GM04503 (cell line): Measurements from ENCODE around the gene CSNK2A2.
A peak's percentile ranks its signal among the peaks of the same experiment; 100 is the strongest.

Experiments used
- DNase-seq: peaks from one replicate; pipeline ENCODE4 v3.0.0-alpha.2; 2012; ENCODE audit warnings: low read depth

Gene CSNK2A2

GRCh38 chr16:58198803-58199411 is 1.0 kb upstream of the CSNK2A2 start:
- DNase-seq = no peak

- DNase-seq = no peak
These were observed 443 bp downstream of the CSNK2A2 start for GRCh38 chr16:58197314-58198012.

GRCh38 chr16:58196898-58197313 is 1.0 kb downstream of the CSNK2A2 start:
- peak; percentile 8 for DNase-seq

GRCh38 chr16:58195771-58196170 is 2.1 kb downstream of the CSNK2A2 start:
- DNase-seq = no peak

- no peak for DNase-seq
These were observed 2.6 kb downstream of the CSNK2A2 start for GRCh38 chr16:58195344-58195743.

GRCh38 chr16:58194790-58195189 is 3.1 kb downstream of the CSNK2A2 start:
- no peak for DNase-seq

GRCh38 chr16:58187665-58188421 is 10.1 kb downstream of the CSNK2A2 start:
- DNase-seq = no peak

- DNase-seq = no peak
These were observed 10.8 kb downstream of the CSNK2A2 start for GRCh38 chr16:58187092-58187491.

GRCh38 chr16:58186176-58186944 is 11.5 kb downstream of the CSNK2A2 start:
- no peak for DNase-seq

- no peak for DNase-seq
These were observed 20.6 kb downstream of the CSNK2A2 start for GRCh38 chr16:58177353-58177710.

- no peak for DNase-seq
These were observed 21.1 kb downstream of the CSNK2A2 start for GRCh38 chr16:58176608-58177352.

- no peak for DNase-seq
These were observed 27.7 kb downstream of the CSNK2A2 start for GRCh38 chr16:58170223-58170622.

GRCh38 chr16:58160855-58161254 is 37.1 kb downstream of the CSNK2A2 start:
- no peak for DNase-seq

- DNase-seq = no peak
These were observed 39.2 kb downstream of the CSNK2A2 start for GRCh38 chr16:58158725-58159124.

GRCh38 chr16:58157951-58158540 is 39.9 kb downstream of the CSNK2A2 start:
- DNase-seq = no peak

- DNase-seq = no peak
These were observed 40.7 kb downstream of the CSNK2A2 start for GRCh38 chr16:58157239-58157638.

GRCh38 chr16:58155839-58156238 is 42.1 kb downstream of the CSNK2A2 start:
- DNase-seq = no peak

- no peak for DNase-seq
These were observed 43.6 kb downstream of the CSNK2A2 start for GRCh38 chr16:58154345-58154744.

GRCh38 chr16:58152246-58152868 is 45.5 kb downstream of the CSNK2A2 start:
- DNase-seq = no peak

GRCh38 chr16:58148526-58148925 is 49.4 kb downstream of the CSNK2A2 start:
- no peak for DNase-seq

- no peak for DNase-seq
These were observed 49.8 kb downstream of the CSNK2A2 start for GRCh38 chr16:58148099-58148498.
